ENCODE results near the gene VPS16.

GRCh38 chr20:2836035-2836434, 4.5 kb upstream of the VPS16 start:
- no peak for TF ChIP-seq POLR2AphosphoS5 (IDR thresholded peaks at IDR 0.05)
- TF ChIP-seq CTCF (IDR thresholded peaks at IDR 0.05 in 8 of 11, conservative IDR thresholded peaks at IDR 0.05 in 3 of 11) = no peak

Data from spleen (tissue), 7 donors.